Measurements from ENCODE around the gene ANXA4.

Gene ANXA4

GRCh38 chr2:69695850-69696216, 46.1 kb upstream of the ANXA4 start:
- Histone ChIP-seq H3K27me3 (no peaks in the 10 kb centered on the region), H3K4me1 (peaks cover 0 to 15% (median 12%) of the 10 kb centered on the region in 4 donors), H3K9me3 (no peaks in the 10 kb centered on the region), H3K36me3 (no peaks in the 10 kb centered on the region), H3K4me3 (no peak overlapping the region), H3K27ac (no peak overlapping the region)
- intact Hi-C loops (cut with DNase I; ENCODE audit: low total_unique reads) = no loop called here
- DNase-seq = no peak
- no peak for TF ChIP-seq CTCF (IDR thresholded peaks at IDR 0.05)

- DNase-seq = no peak
- intact Hi-C loops (cut with DNase I; ENCODE audit: low total_unique reads) = no loop called here
These were observed 41.6 kb upstream of the ANXA4 start for GRCh38 chr2:69700381-69700780.

GRCh38 chr2:69701100-69701945, 40.6 kb upstream of the ANXA4 start:
- H3K27me3 ChIP-seq = no peaks in the 10 kb centered on the region
- H3K4me3 ChIP-seq = no peak overlapping the region
- DNase-seq = no peak
- intact Hi-C loops (cut with DNase I; ENCODE audit: low total_unique reads) = no loop called here
- no peaks in the 10 kb centered on the region for H3K9me3 ChIP-seq
- no peak overlapping the region for H3K27ac ChIP-seq
- H3K4me1 ChIP-seq = no peaks in the 10 kb centered on the region
- TF ChIP-seq CTCF (IDR thresholded peaks at IDR 0.05) = no peak
- no peaks in the 10 kb centered on the region for H3K36me3 ChIP-seq

More at GRCh38 chr2:69700381-69700780, 41.6 kb upstream of the ANXA4 start:
- no peak overlapping the region for H3K4me3 ChIP-seq
- H3K27me3 ChIP-seq = no peaks in the 10 kb centered on the region
- H3K4me1 ChIP-seq = peaks cover 0 to 7% (median 4%) of the 10 kb centered on the region in 4 donors
- no peaks in the 10 kb centered on the region for H3K36me3 ChIP-seq
- H3K27ac ChIP-seq = no peak overlapping the region
- no peaks in the 10 kb centered on the region for H3K9me3 ChIP-seq
- TF ChIP-seq CTCF (IDR thresholded peaks at IDR 0.05) = no peak

- H3K9me3 ChIP-seq = no peaks in the 10 kb centered on the region
- TF ChIP-seq CTCF (IDR thresholded peaks at IDR 0.05) = no peak
- H3K4me1 ChIP-seq = no peaks in the 10 kb centered on the region
- DNase-seq = no peak
- no peak overlapping the region for H3K27ac ChIP-seq
- H3K36me3 ChIP-seq = no peaks in the 10 kb centered on the region
- H3K4me3 ChIP-seq = no peak overlapping the region
- no peaks in the 10 kb centered on the region for H3K27me3 ChIP-seq
- intact Hi-C loops (cut with DNase I; ENCODE audit: low total_unique reads) = no loop called here
These were observed 38.7 kb upstream of the ANXA4 start for GRCh38 chr2:69703189-69703588.

GRCh38 chr2:69704446-69704845, 37.5 kb upstream of the ANXA4 start:
- intact Hi-C loops (cut with DNase I; ENCODE audit: low total_unique reads) = no loop called here

More at GRCh38 chr2:69704446-69704845, 37.5 kb upstream of the ANXA4 start:
- H3K27ac ChIP-seq = no peak overlapping the region
- TF ChIP-seq CTCF (IDR thresholded peaks at IDR 0.05) = no peak
- no peak overlapping the region for H3K4me3 ChIP-seq
- DNase-seq = no peak
- no peaks in the 10 kb centered on the region for H3K9me3 ChIP-seq
- no peaks in the 10 kb centered on the region for H3K4me1 ChIP-seq
- H3K27me3 ChIP-seq = no peaks in the 10 kb centered on the region
- no peaks in the 10 kb centered on the region for H3K36me3 ChIP-seq
